ENCODE measurements around the gene MFSD2B.
A peak's percentile ranks its signal among the peaks of the same experiment; 100 is the strongest.
"Not testable (repeated sequence)": the region's sequence is repeated elsewhere in the genome, so short reads cannot be mapped to it uniquely, and the experiment has no call there.

MFSD2B gene

GRCh38 chr2:24020244-24020643, 10.4 kb downstream of the MFSD2B start:
- no peak for DNase-seq

GRCh38 chr2:24021122-24021998, 11.5 kb downstream of the MFSD2B start:
- peak; percentile 25 for DNase-seq

- DNase-seq, result no peak
These were observed 12.6 kb downstream of the MFSD2B start for GRCh38 chr2:24022324-24022974.

DNA sequence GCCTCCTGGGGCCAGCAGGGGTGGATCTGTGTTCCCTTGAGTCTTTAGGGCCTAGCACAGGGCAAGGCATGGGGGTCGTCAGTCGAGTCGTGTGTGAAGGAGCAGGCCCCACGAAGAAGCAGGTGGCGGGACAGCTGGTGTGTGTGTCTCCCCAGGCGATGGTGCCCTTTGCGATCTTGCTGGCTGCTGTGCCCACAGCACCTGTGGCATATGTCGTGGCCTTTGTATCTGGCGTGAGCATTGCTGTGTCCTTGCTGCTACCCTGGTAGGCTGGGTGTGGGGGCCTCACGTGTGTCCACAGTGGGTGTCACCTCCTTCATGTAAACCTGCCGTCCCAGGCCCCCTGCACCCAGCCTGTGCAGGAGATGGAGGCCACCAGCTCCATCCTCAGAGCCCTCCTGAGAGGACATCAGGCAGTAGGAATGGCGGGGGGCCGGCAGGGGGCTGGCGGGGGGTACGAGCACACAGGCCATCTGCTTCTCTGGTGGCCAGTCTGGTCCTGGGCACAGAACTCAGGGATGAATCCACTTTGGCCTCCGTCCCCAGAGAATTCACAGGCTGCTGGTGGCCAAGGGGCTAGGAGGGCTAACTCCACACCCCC, 13.2 kb downstream of the MFSD2B start:
- DNase-seq, result no peak

- DNase-seq, result no peak
These were observed 14.1 kb downstream of the MFSD2B start for GRCh38 chr2:24024018-24024417.

GRCh38 chr2:24024996-24025663, 15.2 kb downstream of the MFSD2B start:
- DNase-seq, result no peak

DNA sequence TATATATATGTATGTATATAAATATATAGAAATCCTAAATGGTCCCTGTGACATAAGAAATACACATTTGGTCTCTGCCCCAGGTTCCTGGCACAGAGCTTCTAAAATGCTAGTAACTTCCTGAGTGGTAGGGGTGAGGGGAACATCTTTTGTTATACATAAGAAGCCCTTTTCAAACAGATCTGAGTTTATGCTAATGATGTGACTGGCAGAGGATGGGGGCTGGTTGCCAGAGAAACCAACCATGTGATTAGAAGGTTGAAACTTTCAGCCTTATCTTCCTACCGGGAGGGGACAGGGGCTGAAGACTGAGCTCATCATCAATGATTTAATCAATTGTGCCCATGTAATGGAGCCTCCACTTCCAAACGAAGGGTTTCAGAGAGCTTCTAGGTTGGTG, 16.3 kb downstream of the MFSD2B start:
- no peak for DNase-seq

DNA sequence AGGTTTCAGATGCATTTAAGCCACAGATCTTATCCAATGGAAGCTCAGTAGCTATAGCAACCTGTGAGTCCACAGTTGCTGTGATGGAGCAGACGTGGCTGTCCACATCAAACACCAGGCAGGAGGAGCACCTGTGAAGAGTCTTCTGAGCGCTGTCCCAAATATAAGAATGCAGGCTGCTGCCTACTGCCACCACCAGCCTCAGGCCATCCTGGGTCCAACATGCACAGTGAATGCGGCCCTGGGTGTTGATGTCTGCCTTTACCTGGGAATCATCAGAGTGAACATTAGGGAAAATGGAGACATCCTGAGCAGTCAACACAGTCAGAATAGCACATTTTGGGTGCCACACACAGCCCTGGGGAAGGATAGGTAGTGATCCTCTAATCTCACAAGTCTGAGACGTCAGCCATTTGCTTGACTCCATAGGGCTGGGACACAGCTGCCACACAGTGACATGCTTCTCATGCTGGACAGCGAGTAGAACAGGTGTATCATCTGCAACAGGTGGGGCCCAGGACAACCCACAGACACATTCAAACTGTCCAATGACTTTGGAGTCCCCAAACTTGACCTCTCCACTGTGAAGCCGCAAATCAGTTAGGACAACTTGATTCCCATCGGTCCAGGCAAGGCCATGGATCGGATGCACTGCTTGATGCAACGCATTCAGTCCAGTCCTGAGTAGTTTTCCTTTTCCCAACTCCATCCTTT, 29.1 kb downstream of the MFSD2B start:
- DNase-seq, result no peak

DNA sequence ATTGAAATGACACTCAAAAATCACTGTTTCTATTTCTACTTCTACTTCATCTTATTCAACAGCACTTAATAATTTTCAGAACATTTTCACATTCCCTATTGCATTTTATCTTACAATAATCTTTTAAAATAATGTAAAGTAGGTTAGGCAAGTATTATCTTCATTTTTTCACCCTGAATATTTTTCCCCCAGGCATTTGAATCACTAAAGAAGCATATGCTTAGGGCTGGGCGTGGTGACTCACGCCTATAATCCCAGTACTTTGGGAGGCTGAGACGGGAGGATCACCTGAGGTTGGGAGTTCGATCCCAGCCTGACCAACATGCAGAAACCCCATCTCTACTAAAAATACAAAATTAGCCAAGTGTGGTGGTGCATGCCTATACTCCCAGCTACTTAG, 30.6 kb downstream of the MFSD2B start:
- no peak for DNase-seq

- DNase-seq, result not testable (repeated sequence)
These were observed 33.2 kb downstream of the MFSD2B start for GRCh38 chr2:24043133-24043532.

DNA sequence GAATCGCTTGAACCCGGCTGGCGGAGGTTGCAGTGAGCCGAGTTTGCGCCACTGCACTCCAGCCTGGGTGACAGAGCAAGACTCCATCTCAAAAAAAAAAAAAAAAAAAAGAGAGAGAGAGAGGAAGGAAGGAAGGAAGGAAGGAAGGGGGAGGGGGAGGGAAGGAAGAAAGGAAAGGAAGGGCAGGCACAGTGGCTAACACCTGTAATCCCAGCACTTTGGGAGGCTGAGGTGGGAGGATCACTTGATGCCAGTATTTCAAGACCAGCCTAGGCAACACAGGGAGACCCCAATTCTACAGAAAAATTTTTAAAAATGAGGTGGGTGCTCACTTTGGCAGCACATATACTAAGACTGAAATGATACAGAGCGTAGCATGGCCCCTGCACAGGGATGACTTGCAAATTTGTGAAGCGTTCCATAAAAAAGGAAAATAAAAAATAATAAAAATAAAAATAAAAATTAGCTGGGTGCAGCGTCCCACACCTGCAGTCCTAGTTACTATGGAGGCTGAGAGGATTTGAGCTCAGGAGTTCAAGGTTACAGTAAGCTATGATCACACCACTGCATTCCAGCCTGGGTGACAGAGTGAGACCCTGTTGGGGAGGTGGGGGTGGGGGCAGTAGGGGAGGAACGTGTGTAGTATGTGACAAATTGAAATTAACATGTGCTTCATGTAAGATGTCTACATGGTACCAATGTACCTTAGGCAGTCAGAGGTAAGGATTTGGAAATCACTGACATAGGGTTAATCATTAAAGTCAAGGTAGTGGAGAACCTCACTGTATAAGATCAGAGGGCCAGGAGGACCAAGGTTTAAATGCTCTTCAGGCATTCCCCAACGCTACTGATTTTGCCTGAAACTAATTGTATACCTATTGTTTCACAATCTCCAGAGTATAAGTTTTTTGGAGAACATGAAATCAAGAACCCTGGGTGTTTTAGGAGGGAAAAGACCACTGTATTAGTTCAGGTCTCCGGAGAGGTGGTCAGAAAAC, 35.9 kb downstream of the MFSD2B start:
- no peak for DNase-seq

- no peak for DNase-seq
These were observed 36.7 kb downstream of the MFSD2B start for GRCh38 chr2:24046599-24046929.

DNA sequence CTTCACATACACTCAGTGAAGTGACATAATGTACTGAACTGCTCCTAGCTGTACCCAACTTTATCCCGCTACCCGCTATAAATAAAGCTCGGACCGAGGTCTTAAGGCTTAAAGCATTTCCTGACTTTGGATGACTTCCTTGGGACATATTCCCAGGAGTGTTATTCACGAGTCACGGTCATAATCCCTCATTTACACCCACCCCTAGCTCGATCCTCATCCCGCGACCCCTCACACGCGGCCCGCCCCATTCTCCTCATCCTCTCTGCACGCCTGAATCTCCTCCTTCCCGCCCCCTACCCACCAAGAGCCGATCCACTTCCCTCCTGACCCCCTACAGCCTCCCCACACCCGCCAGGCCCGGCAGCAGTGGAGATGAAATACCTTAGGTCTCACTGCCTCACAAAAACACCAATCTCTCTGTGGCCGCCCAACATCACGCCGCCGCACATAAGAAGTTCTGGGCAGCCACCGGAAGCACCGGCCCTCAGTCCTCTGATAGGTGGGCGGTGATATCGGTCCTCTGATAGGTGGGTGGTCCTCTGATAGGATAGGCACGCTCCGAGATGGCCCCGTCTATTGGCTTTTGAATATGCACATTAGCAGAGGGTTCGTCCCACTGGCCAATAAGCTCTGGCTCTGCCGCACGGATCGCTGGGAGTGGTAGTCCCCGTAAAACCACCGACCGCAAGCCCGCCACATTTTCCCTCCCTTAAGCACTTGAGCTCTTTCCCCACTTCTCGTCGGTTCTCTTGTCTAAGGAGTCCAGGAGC, 37.2 kb downstream of the MFSD2B start, which contains the start of gene WDCP:
WDCP (minus strand) TSS at position 462 of the 773 bp plus-strand sequence. CDS start 7,897 bp downstream, outside the sequence.
- DNase-seq, result peak; percentile 99

DNA sequence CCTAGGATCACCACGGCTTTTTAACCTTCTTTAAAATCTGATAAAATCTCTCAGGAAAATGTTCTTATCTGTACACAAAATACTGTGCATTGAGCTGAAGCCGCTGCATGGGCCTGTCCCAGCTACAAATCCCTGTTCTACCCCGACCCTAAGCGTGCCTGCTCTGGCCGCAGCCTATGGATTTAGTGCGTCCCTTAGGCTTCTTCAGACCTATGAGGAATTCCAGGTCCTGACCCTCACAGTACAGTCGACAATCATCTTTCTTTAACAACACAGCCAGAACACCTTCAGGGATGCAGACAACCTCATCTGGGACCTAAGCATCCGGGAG, 37.8 kb downstream of the MFSD2B start:
- no peak for DNase-seq

- DNase-seq, result no peak
These were observed 39.0 kb downstream of the MFSD2B start for GRCh38 chr2:24048769-24049484.

- peak; percentile 39 for DNase-seq
These were observed 39.7 kb downstream of the MFSD2B start, which contains the start of gene FKBP1B for GRCh38 chr2:24049485-24050021. Gene FKBP1B (plus strand): TSS chr2:24049741. CDS start chr2:24049850, 109 bp downstream.

GRCh38 chr2:24050041-24050979, 40.4 kb downstream of the MFSD2B start:
- DNase-seq, result no peak

- DNase-seq, result no peak
These were observed 41.9 kb downstream of the MFSD2B start for GRCh38 chr2:24051833-24052232.
